H9 (cell line): ENCODE data around the gene DAPK2. TPM values are rescaled to one million over a fixed set of nuclear protein-coding genes. Genes with fewer than 3 reads are reported as not detected.

Source experiments
- DNase-seq: peaks from one replicate; pipeline ENCODE4 v3.0.0-alpha.2; 2017
- H2AFZ ChIP-seq: one replicate; pipeline ENCODE4 v1.6.1; 2013; ENCODE audit warnings: mild to moderate bottlenecking, low read length, control low read depth, moderate library complexity
- H2AK5ac ChIP-seq: 2 replicates; pipeline ENCODE4 v1.6.1; 2013; ENCODE audit warnings: low read length, control low read depth, mixed read lengths; ENCODE audit not compliant: insufficient read length
- H2BK120ac ChIP-seq: one replicate; pipeline ENCODE4 v1.6.1; 2013; ENCODE audit warnings: low read depth, mild to moderate bottlenecking, low read length, control low read depth, inconsistent platforms; ENCODE audit not compliant: poor library complexity, severe bottlenecking
- H2BK12ac ChIP-seq: 2 replicates; pipeline ENCODE4 v1.6.1; 2013; ENCODE audit warnings: low read length, control low read depth, mixed read lengths, low read depth; ENCODE audit not compliant: insufficient read length
- H2BK15ac ChIP-seq: 2 replicates; pipeline ENCODE4 v1.6.1; 2013; ENCODE audit warnings: low read depth, low read length, control low read depth
- H2BK20ac ChIP-seq: one replicate; pipeline ENCODE4 v1.6.1; 2013; ENCODE audit warnings: low read depth, mild to moderate bottlenecking, low read length, control low read depth, inconsistent platforms; ENCODE audit not compliant: poor library complexity, severe bottlenecking
- H2BK5ac ChIP-seq: 2 replicates; pipeline ENCODE4 v1.6.1; 2013; ENCODE audit warnings: low read length, control low read depth, mixed read lengths; ENCODE audit not compliant: insufficient read length
- H3K14ac ChIP-seq: 2 replicates; pipeline ENCODE4 v1.6.1; 2013; ENCODE audit warnings: low read length, control low read depth; ENCODE audit not compliant: insufficient read depth
- H3K18ac ChIP-seq: 2 replicates; pipeline ENCODE4 v1.6.1; 2013; ENCODE audit warnings: low read depth, mild to moderate bottlenecking, mixed read lengths, low read length, control low read depth; ENCODE audit not compliant: insufficient read length
- H3K23ac ChIP-seq: 2 replicates; pipeline ENCODE4 v1.6.1; 2013; ENCODE audit warnings: low read length, control low read depth, mixed read lengths, low read depth; ENCODE audit not compliant: insufficient read length
- H3K23me2 ChIP-seq: 2 replicates; pipeline ENCODE4 v1.6.1; 2013; ENCODE audit warnings: low read depth, mild to moderate bottlenecking, mixed read lengths, low read length, control low read depth; ENCODE audit not compliant: insufficient read length, poor library complexity, severe bottlenecking
- H3K27ac ChIP-seq: 2 replicates; pipeline ENCODE4 v1.5.1; 2013; ENCODE audit warnings: low read length, control low read depth, mixed read lengths, low read depth; ENCODE audit not compliant: insufficient read length
- H3K27me3 ChIP-seq: 2 replicates; pipeline ENCODE4 v1.6.1; 2013; ENCODE audit warnings: low read length, control low read depth, inconsistent platforms; ENCODE audit not compliant: insufficient read depth
- H3K4ac ChIP-seq: 2 replicates; pipeline ENCODE4 v1.6.1; 2013; ENCODE audit warnings: low read depth, mild to moderate bottlenecking, control low read depth, inconsistent platforms, low read length, moderate library complexity
- H3K4me1 ChIP-seq: 2 replicates; pipeline ENCODE4 v1.6.1; 2013; ENCODE audit warnings: low read length, control low read depth, inconsistent platforms; ENCODE audit not compliant: insufficient read depth
- H3K4me2 ChIP-seq: 2 replicates; pipeline ENCODE4 v1.6.1; 2013; ENCODE audit warnings: low read length, control low read depth, mixed read lengths; ENCODE audit not compliant: insufficient read length, insufficient read depth
- H3K56ac ChIP-seq: 2 replicates; pipeline ENCODE4 v1.6.1; 2013; ENCODE audit warnings: low read depth, mild to moderate bottlenecking, mixed read lengths, low read length, control low read depth; ENCODE audit not compliant: insufficient read length
- H3K79me1 ChIP-seq: 2 replicates; pipeline ENCODE4 v1.6.1; 2013; ENCODE audit warnings: low read depth, mild to moderate bottlenecking, moderate library complexity, low read length, control low read depth, inconsistent platforms; ENCODE audit not compliant: insufficient read depth, poor library complexity, severe bottlenecking
- H3K79me2 ChIP-seq: 2 replicates; pipeline ENCODE4 v1.6.1; 2013; ENCODE audit warnings: low read length, control low read depth, inconsistent platforms; ENCODE audit not compliant: insufficient read depth
- H3K9ac ChIP-seq: 2 replicates; pipeline ENCODE4 v1.6.1; 2013; ENCODE audit warnings: low read length, control low read depth, mixed read lengths; ENCODE audit not compliant: insufficient read length; ENCODE audit errors: extremely low read depth
- H3K9me3 ChIP-seq: one replicate; pipeline ENCODE4 v1.6.1; 2013; ENCODE audit warnings: low read depth, low read length, inconsistent platforms; ENCODE audit not compliant: control insufficient read depth
- H3T11ph ChIP-seq: one replicate; pipeline ENCODE4 v1.6.1; 2013; ENCODE audit warnings: mild to moderate bottlenecking, low read length, control low read depth, inconsistent platforms
- H4K20me1 ChIP-seq: one replicate; pipeline ENCODE4 v1.6.1; 2013; ENCODE audit not compliant: control insufficient read depth, insufficient read length, insufficient read depth
- H4K5ac ChIP-seq: 2 replicates; pipeline ENCODE4 v1.6.1; 2013; ENCODE audit warnings: low read depth, mild to moderate bottlenecking, mixed read lengths, low read length, control low read depth; ENCODE audit not compliant: insufficient read length
- H4K8ac ChIP-seq: replicated peaks from 2 replicates; pipeline ENCODE4 v1.6.1; 2013; ENCODE audit warnings: low read length, control low read depth, mixed read lengths, low read depth; ENCODE audit not compliant: insufficient read length
- H4K91ac ChIP-seq: 2 replicates; pipeline ENCODE4 v1.6.1; 2013; ENCODE audit warnings: low read depth, mild to moderate bottlenecking, moderate library complexity, mixed read lengths, low read length, control low read depth; ENCODE audit not compliant: insufficient read length
- H3K27ac Mint-ChIP-seq, 3 experiments: 2 replicates in 2 of 3; 3 replicates in 1 of 3; pipeline ENCODE4 v1.8.0; 2020 to 2021; ENCODE audit warnings: mixed read lengths in 3 of 3, mild to moderate bottlenecking in 1 of 3, moderate library complexity in 1 of 3
- H3K27me3 Mint-ChIP-seq: 2 replicates; pipeline ENCODE4 v1.8.0; 2021; ENCODE audit warnings: low read depth, mild to moderate bottlenecking, moderate library complexity, mixed read lengths
- H3K36me3 Mint-ChIP-seq, 3 experiments: 2 replicates in 2 of 3; 3 replicates in 1 of 3; pipeline ENCODE4 v1.8.0; 2020 to 2021; ENCODE audit warnings: low read depth in 3 of 3, mixed read lengths in 3 of 3; ENCODE audit not compliant: insufficient read depth in 1 of 3
- H3K4me1 Mint-ChIP-seq, 2 experiments: 2 replicates each; pipeline ENCODE4 v1.8.0; 2020; ENCODE audit warnings: mixed read lengths in 2 of 2
- H3K4me3 Mint-ChIP-seq, 2 experiments: 2 replicates in 1 of 2; 3 replicates in 1 of 2; pipeline ENCODE4 v1.8.0; 2020 to 2021; ENCODE audit warnings: mild to moderate bottlenecking in 2 of 2, mixed read lengths in 2 of 2, moderate library complexity in 1 of 2
- H3K9me3 Mint-ChIP-seq, 2 experiments: 2 replicates in 1 of 2; 3 replicates in 1 of 2; pipeline ENCODE4 v1.8.0; 2020; ENCODE audit warnings: mild to moderate bottlenecking in 2 of 2, mixed read lengths in 2 of 2, moderate library complexity in 1 of 2
- CTCF ChIP-seq: fragments of 200-600 bp; sonication (generic); conservative IDR thresholded peaks from 3 replicates; pipeline ENCODE4 v1.8.0; 2021; ENCODE audit warnings: antibody characterized with exemption, mild to moderate bottlenecking
- WGBS: extraction: QIAGEN DNeasy Blood & Tissue Kit; methylation state at CpG from one replicate; pipeline ENCODE4 v1.1.7; 2013; ENCODE audit warnings: missing lambda C conversion rate, low lambda C conversion rate, mixed read lengths; ENCODE audit not compliant: insufficient read length; ENCODE audit errors: extremely low coverage; 5-methylcytosine and 5-hydroxymethylcytosine counted together
- total RNA-seq: library from RNA; stranded (reverse); gene quantifications from 2 replicates; pipeline ENCODE4 v1.2.1, GENCODE V29; 2021

DAPK2 gene
- total RNA-seq, 1 experiment from 2014 or later: 3.5 TPM

GRCh38 chr15:64038878-64039610, 7.2 kb downstream of the DAPK2 start:
- H3K27me3 Mint-ChIP-seq: peaks cover under 1% of the 10 kb centered on the region; the same call in 1 of the 2 replicates
- no peak overlapping the region for H3K4ac ChIP-seq
- H3K79me1 ChIP-seq: no peaks in the 10 kb centered on the region
- no peak overlapping the region for H2BK5ac ChIP-seq
- H4K5ac ChIP-seq: no peak overlapping the region
- no peak overlapping the region for H3K14ac ChIP-seq
- H2BK120ac ChIP-seq: no peak overlapping the region
- peak overlapping the region in 1 of 3 experiments; percentile 45; a peak in 2 of 7 replicates for H3K27ac Mint-ChIP-seq
- H3K4me2 ChIP-seq: no peak overlapping the region
- H3K79me2 ChIP-seq: no peaks in the 10 kb centered on the region
- no peaks in the 10 kb centered on the region; the same call in 1 of the 2 replicates for H3K27me3 ChIP-seq
- H3K9me3 Mint-ChIP-seq: no peaks in the 10 kb centered on the region; a peak in 2 of 5 replicates
- no peak overlapping the region for H3K4me3 Mint-ChIP-seq
- H3T11ph ChIP-seq: no peak overlapping the region
- no peak for TF ChIP-seq CTCF
- no peaks in the 10 kb centered on the region for H3K23me2 ChIP-seq
- no peak overlapping the region for H3K56ac ChIP-seq
- no peak overlapping the region for H2BK20ac ChIP-seq
- peaks cover 12 to 22% of the 10 kb centered on the region in 2 experiments for H3K4me1 Mint-ChIP-seq
- H4K20me1 ChIP-seq: no peaks in the 10 kb centered on the region
- no peak overlapping the region for H2AFZ ChIP-seq
- H4K91ac ChIP-seq: no peak overlapping the region
- no peak overlapping the region for H4K8ac ChIP-seq
- WGBS: no CpG with 5 or more reads among the region's 4 CpGs
- H3K4me1 ChIP-seq: peaks cover 2% of the 10 kb centered on the region; the same call in 1 of the 2 replicates
- peak; percentile 40 for DNase-seq
- no peak overlapping the region for H2AK5ac ChIP-seq
- no peak overlapping the region for H3K9ac ChIP-seq
- no peak overlapping the region for H3K18ac ChIP-seq
- no peaks in the 10 kb centered on the region for H3K9me3 ChIP-seq
- no peak overlapping the region for H3K23ac ChIP-seq
- no peak overlapping the region for H2BK12ac ChIP-seq
- no peak overlapping the region for H3K27ac ChIP-seq
- H2BK15ac ChIP-seq: no peak overlapping the region
- H3K36me3 Mint-ChIP-seq: peaks cover 0 to 7% (median 0%) of the 10 kb centered on the region in 3 experiments; a peak in 1 of 7 replicates
